Adrenal gland (tissue), 12 donors: ENCODE data around the gene CEP41. TPM values are rescaled to one million over a fixed set of nuclear protein-coding genes. Genes with fewer than 3 reads are reported as not detected.

Experiments
- DNase-seq, 7 donors: peaks; one replicate each; pipeline ENCODE4 v3.0.0-alpha.2; 2019 to 2020
- H3K27ac ChIP-seq, 5 donors: fragments of 200-600 bp; sonication (generic) in 4 of 5; 1 replicate in 3 of 5; 2 replicates in 2 of 5; pipeline versions ENCODE4 v1.5.1 to v1.8.0; 2016 to 2020; ENCODE audit warnings: mild to moderate bottlenecking in 1 of 5
- H3K27me3 ChIP-seq: fragments of 200-600 bp; 2 replicates; pipeline ENCODE4 v1.8.0; 2021
- H3K36me3 ChIP-seq, 2 donors: fragments of 200-600 bp; replicated peaks in 1 of 2; 1 replicate in 1 of 2; 2 replicates in 1 of 2; pipeline versions ENCODE4 v1.5.1 to v1.8.0; 2018 to 2022
- H3K4me1 ChIP-seq, 2 donors: fragments of 200-600 bp; replicated peaks in 1 of 2; 1 replicate in 1 of 2; 2 replicates in 1 of 2; pipeline versions ENCODE4 v1.5.1 to v1.8.0; 2018 to 2021
- H3K4me3 ChIP-seq, 4 donors: fragments of 200-600 bp; sonication (generic) in 3 of 4; one replicate each; pipeline ENCODE4 v1.5.1; 2016 to 2018
- H3K9me3 ChIP-seq, 3 donors: fragments of 200-600 bp; sonication (generic) in 1 of 3; replicated peaks in 1 of 3; 1 replicate in 2 of 3; 2 replicates in 1 of 3; pipeline versions ENCODE4 v1.5.1 to v1.8.0; 2016 to 2021
- CTCF ChIP-seq, 6 experiments: fragments of 450-650 bp in 4 of 6; fragments of 200-600 bp in 2 of 6; sonication (generic) in 1 of 6; IDR thresholded peaks; 1 replicate in 5 of 6; 2 replicates in 1 of 6; pipeline versions ENCODE4 v1.5.1 to v1.8.0; 2016 to 2021; ENCODE audit warnings: antibody characterized with exemption in 6 of 6, mild to moderate bottlenecking in 2 of 6, moderate library complexity in 1 of 6
- POLR2A ChIP-seq, 2 donors: fragments of 450-650 bp; IDR thresholded peaks; one replicate each; pipeline ENCODE4 v1.6.1; 2017; ENCODE audit warnings: antibody characterized with exemption in 2 of 2, mild to moderate bottlenecking in 2 of 2, moderate library complexity in 1 of 2
- WGBS, 4 donors: extraction: QIAGEN DNeasy Blood & Tissue Kit in 2 of 4; methylation state at CpG; one replicate each; pipeline versions ENCODE4 v1.1.5 to v1.1.7; 2013 to 2017; 5-methylcytosine and 5-hydroxymethylcytosine counted together
- intact Hi-C, 2 donors: fragments of 100-400 bp; cut with DNase I; formaldehyde crosslinking; loops; one replicate each; pipeline versions ENCODE4 v1.14.1 to v1.15.0; 2022 to 2023
- polyA plus RNA-seq, 3 donors: library from polyadenylated mRNA; stranded (reverse); fragments of 200-250 nt in 2 of 3; fragments of 350-450 nt in 1 of 3; fragmentation: Illumina TruSeq in 1 of 3; extraction: RNeasy Lipid Tissue Mini Kit (QIAGEN cat#74804) in 1 of 3; gene quantifications; one replicate each; pipeline ENCODE4 v1.2.3, GENCODE V29; 2013 to 2014
- total RNA-seq, 9 donors: library from RNA; depleted of rRNA in 4 of 9; stranded (reverse); fragments of >200 nt in 4 of 9; fragments of 120-200 nt in 1 of 9; fragmentation: NEBNext Ultra II Directional in 1 of 9; extraction: Animal tissue kit (Norgen Biotek cat#: 25700) in 1 of 9; gene quantifications; one replicate each; pipeline versions ENCODE4 v1.1.0 to v1.2.4, GENCODE V29; 2013 to 2023
- donor health status: healthy with polysubstance abuse.
- donor health status: Bipolar disorder and iron deficiency.
- donor health status: DM: yes; HTN: yes; CAD: no.
- donor health status: DM: no; HTN: no; CAD: no.
- donor health status: DM: no; HTN: no; CAD: no.
- donor health status: DM: yes; HTN: yes; CAD: no.

The CEP41 gene
- total and polyA plus RNA-seq, 12 donors = 3.9 to 22.9 (median 15.4) TPM

GRCh38 chr7:130349911-130350782, 90.7 kb downstream of the CEP41 start:
- DNase-seq = no peak
- intact Hi-C loops = no loop called here
- WGBS, 4 donors = 74 to 81% (median 77%) methylated on average over 16 of the region's 16 CpGs
- Histone ChIP-seq H3K4me3 (no peak overlapping the region), H3K36me3 (no peaks in the 10 kb centered on the region), H3K27ac (peak overlapping the region in 2 of 5 donors; percentile 75 to 84), H3K4me1 (peaks cover 8 to 9% of the 10 kb centered on the region in 2 donors), H3K9me3 (no peaks in the 10 kb centered on the region), H3K27me3 (no peaks in the 10 kb centered on the region)
- no peak for TF ChIP-seq CTCF (IDR thresholded peaks at IDR 0.05)
- TF ChIP-seq POLR2A (IDR thresholded peaks at IDR 0.05) = no peak

- WGBS, 4 donors = 83 to 94% (median 89%) methylated on average over 6 to 12 of the region's 12 CpGs
- Histone ChIP-seq H3K27ac (no peak overlapping the region), H3K4me1 (no peaks in the 10 kb centered on the region), H3K9me3 (no peaks in the 10 kb centered on the region), H3K36me3 (no peaks in the 10 kb centered on the region), H3K27me3 (no peaks in the 10 kb centered on the region), H3K4me3 (no peak overlapping the region)
- TF ChIP-seq CTCF (IDR thresholded peaks at IDR 0.05) (no peak), POLR2A (IDR thresholded peaks at IDR 0.05) (no peak)
- no peak for DNase-seq
- intact Hi-C loops = no loop called here
Observed at GRCh38 chr7:130346941-130347340, 93.9 kb downstream of the CEP41 start.

GRCh38 chr7:130346177-130346905, 94.5 kb downstream of the CEP41 start:
- H3K4me1 ChIP-seq = no peaks in the 10 kb centered on the region
- H3K4me3 ChIP-seq = no peak overlapping the region
- H3K27me3 ChIP-seq = no peaks in the 10 kb centered on the region
- no peak for TF ChIP-seq POLR2A (IDR thresholded peaks at IDR 0.05)
- no peak for TF ChIP-seq CTCF (IDR thresholded peaks at IDR 0.05)
- DNase-seq = no peak
- H3K36me3 ChIP-seq = no peaks in the 10 kb centered on the region
- 88 to 97% (median 95%) methylated on average over 3 to 10 of the region's 10 CpGs for WGBS, 4 donors
- intact Hi-C loops = no loop called here
- H3K9me3 ChIP-seq = no peaks in the 10 kb centered on the region
- H3K27ac ChIP-seq = no peak overlapping the region

GRCh38 chr7:130345725-130346124, 95.1 kb downstream of the CEP41 start:
- WGBS, 4 donors = 87 to 94% (median 90%) methylated on average over 4 to 5 of the region's 5 CpGs
- DNase-seq = no peak
- intact Hi-C loops = no loop called here
- no peak overlapping the region for H3K4me3 ChIP-seq
- no peaks in the 10 kb centered on the region for H3K4me1 ChIP-seq
- no peak overlapping the region for H3K27ac ChIP-seq
- no peaks in the 10 kb centered on the region for H3K27me3 ChIP-seq
- H3K9me3 ChIP-seq = no peaks in the 10 kb centered on the region
- no peak for TF ChIP-seq POLR2A (IDR thresholded peaks at IDR 0.05)
- TF ChIP-seq CTCF (IDR thresholded peaks at IDR 0.05) = no peak
- H3K36me3 ChIP-seq = no peaks in the 10 kb centered on the region
